Liver (tissue), 9 donors: ENCODE data around the gene MAP1LC3B. TPM values are rescaled to one million over a fixed set of nuclear protein-coding genes. Genes with fewer than 3 reads are reported as not detected.

Source experiments
- DNase-seq: peaks from one replicate; pipeline ENCODE4 v3.0.0-alpha.2; 2017; ENCODE audit warnings: low spot score
- H3K27ac ChIP-seq, 2 donors: one replicate each; pipeline ENCODE4 v1.7.0; 2013; ENCODE audit warnings: inconsistent platforms in 2 of 2, low read length in 2 of 2, control low read depth in 1 of 2, low read depth in 1 of 2, mild to moderate bottlenecking in 1 of 2
- H3K27me3 ChIP-seq, 4 donors: one replicate each; pipeline versions ENCODE4 v1.6.1 to v1.7.0; 2013; ENCODE audit warnings: low read length in 3 of 4, inconsistent platforms in 1 of 4, mild to moderate bottlenecking in 1 of 4, moderate library complexity in 1 of 4; ENCODE audit not compliant: control insufficient read depth in 4 of 4, insufficient read depth in 4 of 4
- H3K36me3 ChIP-seq, 4 donors: one replicate each; pipeline versions ENCODE4 v1.6.1 to v1.7.0; 2013; ENCODE audit warnings: low read length in 3 of 4, mild to moderate bottlenecking in 3 of 4, low read depth in 1 of 4, moderate library complexity in 1 of 4; ENCODE audit not compliant: control insufficient read depth in 4 of 4, insufficient read depth in 3 of 4
- H3K4me1 ChIP-seq, 4 donors: one replicate each; pipeline versions ENCODE4 v1.6.1 to v1.7.0; 2013; ENCODE audit warnings: low read length in 3 of 4, mild to moderate bottlenecking in 3 of 4, moderate library complexity in 1 of 4; ENCODE audit not compliant: control insufficient read depth in 4 of 4, insufficient read depth in 4 of 4
- H3K4me3 ChIP-seq, 3 donors: one replicate each; pipeline versions ENCODE4 v1.6.1 to v1.7.0; 2013; ENCODE audit warnings: low read length in 3 of 3, control low read depth in 1 of 3, low read depth in 1 of 3, mild to moderate bottlenecking in 1 of 3
- H3K9ac ChIP-seq, 2 donors: one replicate each; pipeline ENCODE4 v1.7.0; 2013; ENCODE audit warnings: low read length in 2 of 2, mild to moderate bottlenecking in 2 of 2, moderate library complexity in 2 of 2, control low read depth in 1 of 2, low read depth in 1 of 2
- H3K9me3 ChIP-seq, 4 donors: one replicate each; pipeline versions ENCODE4 v1.6.1 to v1.7.0; 2013; ENCODE audit warnings: low read length in 3 of 4; ENCODE audit not compliant: control insufficient read depth in 4 of 4
- EGR1 ChIP-seq, 2 donors: IDR thresholded peaks; 2 replicates each; pipeline ENCODE4 v1.6.1; 2016 to 2018; ENCODE audit warnings: antibody characterized with exemption in 2 of 2, low read depth in 2 of 2
- FOXA2 ChIP-seq: IDR thresholded peaks from 2 replicates; pipeline ENCODE4 v1.6.1; 2016; ENCODE audit warnings: antibody characterized with exemption
- GABPA ChIP-seq, 2 donors: IDR thresholded peaks in 1 of 2; conservative IDR thresholded peaks in 1 of 2; 2 replicates each; pipeline ENCODE4 v1.6.1; 2016; ENCODE audit warnings: antibody characterized with exemption in 2 of 2, mild to moderate bottlenecking in 1 of 2, moderate library complexity in 1 of 2
- HNF4A ChIP-seq, 2 donors: conservative IDR thresholded peaks; 2 replicates each; pipeline ENCODE4 v1.6.1; 2016; ENCODE audit warnings: antibody characterized with exemption in 2 of 2, mild to moderate bottlenecking in 2 of 2
- HNF4G ChIP-seq: IDR thresholded peaks from 2 replicates; pipeline ENCODE4 v1.6.1; 2016; ENCODE audit warnings: antibody characterized with exemption
- JUND ChIP-seq, 2 donors: IDR thresholded peaks; 2 replicates each; pipeline ENCODE4 v1.6.1; 2016; ENCODE audit warnings: antibody characterized with exemption in 2 of 2
- NR2F2 ChIP-seq: IDR thresholded peaks from 2 replicates; pipeline ENCODE4 v1.6.1; 2016; ENCODE audit warnings: antibody characterized with exemption
- RAD21 ChIP-seq, 2 donors: IDR thresholded peaks; 2 replicates each; pipeline ENCODE4 v1.6.1; 2016; ENCODE audit warnings: antibody characterized with exemption in 2 of 2, mild to moderate bottlenecking in 2 of 2
- RXRA ChIP-seq, 2 donors: IDR thresholded peaks; 2 replicates each; pipeline ENCODE4 v1.6.1; 2017 to 2018; ENCODE audit warnings: antibody characterized with exemption in 2 of 2, mild to moderate bottlenecking in 1 of 2
- SP1 ChIP-seq: IDR thresholded peaks from 2 replicates; pipeline ENCODE4 v1.6.1; 2018; ENCODE audit warnings: antibody characterized with exemption, mild to moderate bottlenecking
- TAF1 ChIP-seq: conservative IDR thresholded peaks from 2 replicates; pipeline ENCODE4 v1.6.1; 2016; ENCODE audit warnings: antibody characterized with exemption, mild to moderate bottlenecking
- YY1 ChIP-seq: IDR thresholded peaks from 2 replicates; pipeline ENCODE4 v1.6.1; 2016; ENCODE audit warnings: antibody characterized with exemption, mild to moderate bottlenecking
- WGBS: extraction: QIAGEN DNeasy Blood & Tissue Kit; methylation state at CpG from one replicate; pipeline ENCODE4 v1.1.7; 2013; 5-methylcytosine and 5-hydroxymethylcytosine counted together
- polyA plus RNA-seq, 2 donors: library from polyadenylated mRNA; stranded (reverse) in 1 of 2; unstranded in 1 of 2; fragments of 200-250 nt in 1 of 2; fragments of >200 nt in 1 of 2; fragmentation: Nextera tagmentation in 1 of 2; extraction: Ambion mirVana in 1 of 2; gene quantifications; one replicate each; pipeline versions ENCODE4 v1.2.1 to v1.2.3, GENCODE V29; 2013 to 2015
- total RNA-seq, 2 donors: library from RNA; depleted of rRNA; stranded (reverse); fragments of >200 nt; gene quantifications; one replicate each; pipeline ENCODE4 v1.2.3, GENCODE V29; 2014
- TF ChIP-seq, protein P1 (sequence below): IDR thresholded peaks from 2 replicates; pipeline ENCODE4 v1.6.1; 2016; ENCODE audit warnings: antibody characterized with exemption
- TF ChIP-seq, protein P2 (sequence below): IDR thresholded peaks from 2 replicates; pipeline ENCODE4 v1.6.1; 2016; ENCODE audit warnings: antibody characterized with exemption
- TF ChIP-seq, protein P3 (sequence below): IDR thresholded peaks from 2 replicates; pipeline ENCODE4 v1.6.1; 2016; ENCODE audit warnings: antibody characterized with exemption, mild to moderate bottlenecking
- TF ChIP-seq, protein P4 (sequence below): IDR thresholded peaks from 2 replicates; pipeline ENCODE4 v1.6.1; 2016; ENCODE audit warnings: antibody characterized with exemption
- donor health status: healthy.
- donor health status: healthy.
- donor health status: healthy.
- donor health status: healthy.
- donor health status: healthy.

Gene MAP1LC3B
- total and polyA plus RNA-seq, 4 donors: 10.3 to 36.3 (median 15.7) TPM

DNA sequence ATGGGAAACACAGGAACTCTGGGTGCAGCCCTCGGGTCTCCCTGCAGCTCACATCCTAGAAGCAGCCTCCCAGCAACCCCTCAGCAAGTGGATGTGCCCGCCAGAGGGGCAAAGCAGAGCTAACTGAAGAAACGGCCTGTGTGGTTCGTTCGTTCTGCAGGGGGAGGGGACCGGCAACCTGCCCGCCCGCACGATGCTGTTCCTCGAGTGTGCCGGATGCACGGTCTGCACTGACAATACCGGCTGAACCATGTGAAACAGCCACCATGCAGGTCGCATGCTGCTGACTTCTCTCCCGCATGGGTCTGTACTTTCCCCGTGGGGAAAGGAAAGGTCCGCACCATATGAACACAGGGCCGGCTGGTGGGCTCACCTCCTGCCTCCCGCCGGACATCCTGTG lies 49.6 kb upstream of the MAP1LC3B start:
- H3K9ac ChIP-seq: no peak overlapping the region
- no peak for TF ChIP-seq HNF4G
- TF ChIP-seq GABPA (IDR thresholded peaks at IDR 0.05 in 1 of 2, conservative IDR thresholded peaks at IDR 0.05 in 1 of 2): no peak
- TF ChIP-seq NR2F2: no peak
- TF ChIP-seq, protein P1, sequence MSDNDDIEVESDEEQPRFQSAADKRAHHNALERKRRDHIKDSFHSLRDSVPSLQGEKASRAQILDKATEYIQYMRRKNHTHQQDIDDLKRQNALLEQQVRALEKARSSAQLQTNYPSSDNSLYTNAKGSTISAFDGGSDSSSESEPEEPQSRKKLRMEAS: no peak
- no peak for TF ChIP-seq RXRA (IDR thresholded peaks at IDR 0.05)
- TF ChIP-seq, protein P2, sequence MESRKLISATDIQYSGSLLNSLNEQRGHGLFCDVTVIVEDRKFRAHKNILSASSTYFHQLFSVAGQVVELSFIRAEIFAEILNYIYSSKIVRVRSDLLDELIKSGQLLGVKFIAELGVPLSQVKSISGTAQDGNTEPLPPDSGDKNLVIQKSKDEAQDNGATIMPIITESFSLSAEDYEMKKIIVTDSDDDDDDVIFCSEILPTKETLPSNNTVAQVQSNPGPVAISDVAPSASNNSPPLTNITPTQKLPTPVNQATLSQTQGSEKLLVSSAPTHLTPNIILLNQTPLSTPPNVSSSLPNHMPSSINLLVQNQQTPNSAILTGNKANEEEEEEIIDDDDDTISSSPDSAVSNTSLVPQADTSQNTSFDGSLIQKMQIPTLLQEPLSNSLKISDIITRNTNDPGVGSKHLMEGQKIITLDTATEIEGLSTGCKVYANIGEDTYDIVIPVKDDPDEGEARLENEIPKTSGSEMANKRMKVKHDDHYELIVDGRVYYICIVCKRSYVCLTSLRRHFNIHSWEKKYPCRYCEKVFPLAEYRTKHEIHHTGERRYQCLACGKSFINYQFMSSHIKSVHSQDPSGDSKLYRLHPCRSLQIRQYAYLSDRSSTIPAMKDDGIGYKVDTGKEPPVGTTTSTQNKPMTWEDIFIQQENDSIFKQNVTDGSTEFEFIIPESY: no peak
- TF ChIP-seq, protein P3, sequence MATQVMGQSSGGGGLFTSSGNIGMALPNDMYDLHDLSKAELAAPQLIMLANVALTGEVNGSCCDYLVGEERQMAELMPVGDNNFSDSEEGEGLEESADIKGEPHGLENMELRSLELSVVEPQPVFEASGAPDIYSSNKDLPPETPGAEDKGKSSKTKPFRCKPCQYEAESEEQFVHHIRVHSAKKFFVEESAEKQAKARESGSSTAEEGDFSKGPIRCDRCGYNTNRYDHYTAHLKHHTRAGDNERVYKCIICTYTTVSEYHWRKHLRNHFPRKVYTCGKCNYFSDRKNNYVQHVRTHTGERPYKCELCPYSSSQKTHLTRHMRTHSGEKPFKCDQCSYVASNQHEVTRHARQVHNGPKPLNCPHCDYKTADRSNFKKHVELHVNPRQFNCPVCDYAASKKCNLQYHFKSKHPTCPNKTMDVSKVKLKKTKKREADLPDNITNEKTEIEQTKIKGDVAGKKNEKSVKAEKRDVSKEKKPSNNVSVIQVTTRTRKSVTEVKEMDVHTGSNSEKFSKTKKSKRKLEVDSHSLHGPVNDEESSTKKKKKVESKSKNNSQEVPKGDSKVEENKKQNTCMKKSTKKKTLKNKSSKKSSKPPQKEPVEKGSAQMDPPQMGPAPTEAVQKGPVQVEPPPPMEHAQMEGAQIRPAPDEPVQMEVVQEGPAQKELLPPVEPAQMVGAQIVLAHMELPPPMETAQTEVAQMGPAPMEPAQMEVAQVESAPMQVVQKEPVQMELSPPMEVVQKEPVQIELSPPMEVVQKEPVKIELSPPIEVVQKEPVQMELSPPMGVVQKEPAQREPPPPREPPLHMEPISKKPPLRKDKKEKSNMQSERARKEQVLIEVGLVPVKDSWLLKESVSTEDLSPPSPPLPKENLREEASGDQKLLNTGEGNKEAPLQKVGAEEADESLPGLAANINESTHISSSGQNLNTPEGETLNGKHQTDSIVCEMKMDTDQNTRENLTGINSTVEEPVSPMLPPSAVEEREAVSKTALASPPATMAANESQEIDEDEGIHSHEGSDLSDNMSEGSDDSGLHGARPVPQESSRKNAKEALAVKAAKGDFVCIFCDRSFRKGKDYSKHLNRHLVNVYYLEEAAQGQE: no peak
- no peak for TF ChIP-seq HNF4A (conservative IDR thresholded peaks at IDR 0.05)
- no peak for TF ChIP-seq RAD21 (IDR thresholded peaks at IDR 0.05)
- TF ChIP-seq, protein P4, sequence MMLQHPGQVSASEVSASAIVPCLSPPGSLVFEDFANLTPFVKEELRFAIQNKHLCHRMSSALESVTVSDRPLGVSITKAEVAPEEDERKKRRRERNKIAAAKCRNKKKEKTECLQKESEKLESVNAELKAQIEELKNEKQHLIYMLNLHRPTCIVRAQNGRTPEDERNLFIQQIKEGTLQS: no peak
- no peak for TF ChIP-seq JUND (IDR thresholded peaks at IDR 0.05)
- no peak for TF ChIP-seq TAF1
- TF ChIP-seq SP1: no peak
- no peak for TF ChIP-seq FOXA2
- no peak for TF ChIP-seq YY1
- no peak for TF ChIP-seq EGR1 (IDR thresholded peaks at IDR 0.05; ENCODE audit: low read depth in 2 of 2)
- H3K4me3 ChIP-seq: no peak overlapping the region
- H3K27me3 ChIP-seq: no peaks in the 10 kb centered on the region
- no peak overlapping the region for H3K27ac ChIP-seq
- no peaks in the 10 kb centered on the region for H3K9me3 ChIP-seq
- no peak for DNase-seq
- peaks cover 15 to 71% (median 33%) of the 10 kb centered on the region in 4 donors for H3K36me3 ChIP-seq
- H3K4me1 ChIP-seq: peaks cover 0 to 3% (median 0%) of the 10 kb centered on the region in 4 donors
- 96% methylated on average over 20 of the region's 20 CpGs for WGBS

DNA sequence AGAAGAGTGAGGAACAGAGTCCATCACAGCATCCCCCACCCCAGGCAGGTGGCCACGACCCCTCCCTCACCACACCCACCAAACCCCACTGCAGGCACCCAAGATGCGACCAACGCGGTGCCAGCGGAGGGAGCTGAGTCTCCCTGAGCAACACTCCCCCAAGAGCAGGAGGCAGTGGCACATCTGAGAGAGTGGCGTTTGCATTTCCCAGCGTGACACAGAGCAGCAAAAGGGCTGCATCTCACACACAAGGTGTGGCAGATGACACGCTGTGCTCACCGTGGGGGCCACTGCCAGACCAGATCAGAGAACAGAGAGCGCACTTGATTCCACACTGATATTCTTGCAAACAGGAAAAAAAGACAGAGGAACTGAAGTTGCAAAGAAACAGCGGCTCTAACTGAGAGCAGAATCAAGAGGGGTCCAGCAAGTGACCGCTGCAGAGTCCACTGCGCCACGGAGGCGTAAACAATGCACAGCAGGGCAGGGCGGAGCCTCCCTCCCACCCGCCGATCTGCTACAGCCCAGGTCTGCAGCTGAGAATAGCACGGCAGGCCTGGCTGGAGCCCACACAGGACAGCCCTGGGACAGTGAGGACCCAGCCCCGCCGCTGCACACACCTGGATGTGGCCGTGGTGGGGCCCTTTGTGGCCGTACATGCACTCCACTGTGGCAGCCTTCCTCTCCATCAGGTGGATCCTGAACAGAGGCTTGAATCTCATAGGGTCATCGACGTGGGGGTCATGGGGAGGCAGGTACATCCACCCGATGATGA lies 49.0 kb upstream of the MAP1LC3B start:
- Histone ChIP-seq H3K4me3 (no peak overlapping the region), H3K36me3 (peaks cover 15 to 68% (median 33%) of the 10 kb centered on the region in 4 donors), H3K9me3 (no peaks in the 10 kb centered on the region), H3K4me1 (peaks cover 0 to 3% (median 0%) of the 10 kb centered on the region in 4 donors), H3K27ac (no peak overlapping the region), H3K27me3 (no peaks in the 10 kb centered on the region), H3K9ac (no peak overlapping the region)
- 94% methylated on average over 26 of the region's 26 CpGs for WGBS
- no peak for DNase-seq
- TF ChIP-seq EGR1 (IDR thresholded peaks at IDR 0.05; ENCODE audit: low read depth in 2 of 2): no peak
- no peak for TF ChIP-seq FOXA2
- no peak for TF ChIP-seq YY1
- TF ChIP-seq, protein P1: no peak
- TF ChIP-seq, protein P2: no peak
- TF ChIP-seq HNF4G: no peak
- no peak for TF ChIP-seq NR2F2
- TF ChIP-seq, protein P3: no peak
- TF ChIP-seq TAF1: no peak
- no peak for TF ChIP-seq RXRA (IDR thresholded peaks at IDR 0.05)
- TF ChIP-seq RAD21 (IDR thresholded peaks at IDR 0.05): no peak
